ENCODE measurements around the gene ADD2.

DNA sequence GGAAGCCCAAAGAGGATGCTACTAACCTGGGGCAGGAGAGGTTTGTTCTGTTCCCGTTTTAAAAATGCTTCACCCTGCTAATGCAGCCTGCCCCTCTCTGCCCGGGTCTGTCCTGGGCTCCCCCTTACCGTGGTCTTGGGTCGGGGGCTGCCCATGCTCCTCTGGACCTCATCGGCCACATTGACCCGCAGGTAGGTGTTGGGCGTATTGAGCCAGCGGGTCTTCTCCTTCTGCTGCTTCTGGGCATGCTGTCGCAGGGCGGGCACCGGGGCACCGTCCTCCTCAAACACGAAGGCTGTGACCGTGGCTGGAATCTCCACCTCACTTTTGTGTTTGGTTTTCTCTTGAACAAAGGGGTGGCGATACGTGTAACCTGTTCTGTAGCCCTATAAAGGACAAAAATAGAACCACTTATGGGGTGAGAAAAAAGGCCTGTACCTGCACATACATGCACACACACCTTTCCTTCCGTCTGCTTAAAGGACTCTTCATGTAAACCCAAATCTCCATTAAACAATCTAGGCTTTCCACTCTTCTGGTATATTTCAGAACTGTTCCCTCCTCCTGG, 89.3 kb downstream of the ADD2 start:
- TF ChIP-seq, protein P1, sequence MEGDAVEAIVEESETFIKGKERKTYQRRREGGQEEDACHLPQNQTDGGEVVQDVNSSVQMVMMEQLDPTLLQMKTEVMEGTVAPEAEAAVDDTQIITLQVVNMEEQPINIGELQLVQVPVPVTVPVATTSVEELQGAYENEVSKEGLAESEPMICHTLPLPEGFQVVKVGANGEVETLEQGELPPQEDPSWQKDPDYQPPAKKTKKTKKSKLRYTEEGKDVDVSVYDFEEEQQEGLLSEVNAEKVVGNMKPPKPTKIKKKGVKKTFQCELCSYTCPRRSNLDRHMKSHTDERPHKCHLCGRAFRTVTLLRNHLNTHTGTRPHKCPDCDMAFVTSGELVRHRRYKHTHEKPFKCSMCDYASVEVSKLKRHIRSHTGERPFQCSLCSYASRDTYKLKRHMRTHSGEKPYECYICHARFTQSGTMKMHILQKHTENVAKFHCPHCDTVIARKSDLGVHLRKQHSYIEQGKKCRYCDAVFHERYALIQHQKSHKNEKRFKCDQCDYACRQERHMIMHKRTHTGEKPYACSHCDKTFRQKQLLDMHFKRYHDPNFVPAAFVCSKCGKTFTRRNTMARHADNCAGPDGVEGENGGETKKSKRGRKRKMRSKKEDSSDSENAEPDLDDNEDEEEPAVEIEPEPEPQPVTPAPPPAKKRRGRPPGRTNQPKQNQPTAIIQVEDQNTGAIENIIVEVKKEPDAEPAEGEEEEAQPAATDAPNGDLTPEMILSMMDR (conservative IDR thresholded peaks at IDR 0.05): no peak
- TF ChIP-seq EZH2 (IDR thresholded peaks at IDR 0.05; ENCODE audit: low read depth): no peak

All from PC-9 (cell line).